Stimulated activated CD4-positive, alpha-beta T cell treated with anti-CD3 and anti-CD28 coated beads, Interleukin-4, amount 100 ng/mL, for 1 hour (primary cell): ENCODE data around the gene SGK1.

Experiments
- DNase-seq: peaks from one replicate; pipeline ENCODE4 v3.0.0-alpha.2; 2020

SGK1 gene

DNA sequence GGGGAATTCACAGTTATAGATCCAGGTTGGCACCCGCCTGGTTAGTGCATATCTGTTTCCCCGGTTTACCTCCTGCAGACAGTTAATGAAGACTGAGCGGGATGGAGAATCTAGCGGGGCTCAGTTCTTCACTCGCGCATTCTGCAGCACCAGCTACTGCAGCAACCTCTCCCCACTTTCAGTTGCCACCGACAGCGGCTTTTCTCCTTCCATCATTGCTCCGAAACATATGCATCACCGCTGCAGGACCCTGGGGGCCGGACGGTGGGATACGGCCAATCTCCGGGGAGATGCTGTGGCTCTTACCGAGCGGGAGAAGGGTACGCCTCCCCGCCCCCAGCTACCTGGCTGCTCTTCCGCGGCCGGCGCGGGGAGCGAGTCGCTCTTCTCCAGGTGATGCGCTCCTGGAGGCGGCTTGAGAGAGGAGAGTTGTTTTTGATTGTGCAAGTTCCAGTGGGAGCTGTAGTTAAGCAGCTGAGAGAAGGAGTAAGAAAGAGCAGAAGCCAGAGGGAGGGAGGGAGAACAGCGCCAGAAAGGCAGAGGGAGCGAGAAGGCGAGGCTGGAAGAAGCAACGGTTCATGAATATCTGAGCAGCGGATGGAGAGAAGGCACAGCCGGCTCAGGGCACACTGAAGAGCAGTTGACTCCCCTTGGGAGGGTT is at the start of gene SGK1:
Gene SGK1, minus strand, starts transcription at position 642 of the 661 bp plus-strand sequence. CDS start 652 bp downstream, outside the sequence.
- DNase-seq = peak; percentile 24

- DNase-seq = no peak
Observed at GRCh38 chr6:134363323-134364039, 45.6 kb upstream of the SGK1 start.

- no peak for DNase-seq
Observed at GRCh38 chr6:134361011-134361410, 43.1 kb upstream of the SGK1 start.

GRCh38 chr6:134359302-134359701 is 41.4 kb upstream of the SGK1 start:
- no peak for DNase-seq

DNA sequence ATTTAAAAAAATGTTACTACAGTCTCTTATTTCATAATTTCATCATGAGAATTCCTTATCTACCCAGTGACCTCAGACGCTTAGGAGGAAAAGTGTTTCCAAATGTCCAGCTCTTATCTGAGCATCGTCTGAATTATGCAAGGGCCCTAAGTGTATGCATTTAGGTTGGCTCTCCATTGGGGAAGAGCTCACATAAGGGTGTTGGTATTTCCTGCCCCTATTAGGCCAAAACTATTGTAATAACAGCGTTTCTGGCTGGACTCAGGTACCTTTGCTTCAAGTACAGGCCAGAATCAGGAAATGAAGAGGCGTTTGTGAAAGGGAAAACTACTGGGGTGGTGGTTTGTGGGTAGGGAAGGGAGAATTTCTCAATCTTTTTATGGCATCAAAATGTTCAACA is 40.4 kb upstream of the SGK1 start:
- DNase-seq = no peak

- DNase-seq = no peak
Observed at GRCh38 chr6:134357022-134357487, 39.1 kb upstream of the SGK1 start.

GRCh38 chr6:134356405-134356804 is 38.5 kb upstream of the SGK1 start:
- DNase-seq = no peak

DNA sequence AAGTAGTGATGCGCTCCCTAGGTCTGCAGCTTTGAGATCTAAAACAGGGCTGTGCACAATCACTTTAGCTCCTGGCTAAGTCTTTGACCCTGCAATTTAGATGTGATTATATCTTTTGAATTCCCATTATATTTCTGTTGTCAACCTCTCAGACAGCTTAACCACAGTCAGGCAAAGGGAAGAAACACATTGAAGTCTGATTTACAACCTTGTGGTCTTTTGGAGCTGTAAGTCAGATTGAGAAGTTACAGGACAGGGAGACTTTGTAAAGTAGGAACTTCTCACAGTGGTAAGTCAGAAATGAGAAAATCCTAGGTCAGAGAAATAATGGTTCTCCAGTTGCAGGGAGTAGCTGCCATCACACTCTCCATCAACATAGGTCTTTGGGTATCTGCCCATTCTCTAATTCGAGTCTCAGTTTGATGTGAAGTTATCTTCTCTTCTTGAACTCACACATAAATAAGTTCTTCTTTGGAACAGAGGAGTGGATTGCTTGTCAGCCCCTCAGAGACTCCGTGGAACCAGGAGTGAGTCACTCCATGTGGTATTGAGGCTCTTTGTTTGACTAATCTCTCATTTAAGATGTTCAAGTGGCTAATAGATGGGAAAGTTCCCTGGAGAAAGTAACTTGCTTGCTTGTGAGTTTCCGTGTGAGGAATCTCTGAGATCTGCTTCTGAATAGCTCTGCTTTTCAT is 35.0 kb upstream of the SGK1 start:
- DNase-seq = no peak

- DNase-seq = no peak
Observed at GRCh38 chr6:134351615-134352474, 33.9 kb upstream of the SGK1 start.

- DNase-seq = no peak
Observed at GRCh38 chr6:134347885-134348805, 30.2 kb upstream of the SGK1 start.

- DNase-seq = no peak
Observed at GRCh38 chr6:134346932-134347545, 29.1 kb upstream of the SGK1 start.

GRCh38 chr6:134345789-134346188 is 27.9 kb upstream of the SGK1 start:
- no peak for DNase-seq

- no peak for DNase-seq
Observed at GRCh38 chr6:134343066-134343465, 25.2 kb upstream of the SGK1 start.

GRCh38 chr6:134341999-134342567 is 24.2 kb upstream of the SGK1 start:
- no peak for DNase-seq

- no peak for DNase-seq
Observed at GRCh38 chr6:134340179-134340975, 22.5 kb upstream of the SGK1 start.

DNA sequence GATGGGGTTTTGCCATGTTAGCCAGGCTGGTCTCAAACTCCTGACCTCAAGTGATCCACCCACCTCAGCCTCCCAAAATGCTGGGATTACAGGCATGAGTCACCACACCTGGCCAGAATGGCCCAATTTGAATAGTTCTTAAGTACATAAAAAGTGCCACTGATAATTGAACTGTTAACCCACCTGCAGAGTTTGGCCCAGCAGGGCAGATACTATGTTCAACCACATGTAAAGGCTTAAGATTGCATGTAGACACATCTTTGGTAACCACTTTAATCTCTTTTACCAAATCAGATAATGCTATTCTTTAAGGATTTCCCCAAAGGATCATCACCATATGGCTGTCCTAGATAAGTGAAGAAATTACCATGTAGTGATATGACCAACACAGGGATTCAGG is 21.3 kb upstream of the SGK1 start:
- no peak for DNase-seq

DNA sequence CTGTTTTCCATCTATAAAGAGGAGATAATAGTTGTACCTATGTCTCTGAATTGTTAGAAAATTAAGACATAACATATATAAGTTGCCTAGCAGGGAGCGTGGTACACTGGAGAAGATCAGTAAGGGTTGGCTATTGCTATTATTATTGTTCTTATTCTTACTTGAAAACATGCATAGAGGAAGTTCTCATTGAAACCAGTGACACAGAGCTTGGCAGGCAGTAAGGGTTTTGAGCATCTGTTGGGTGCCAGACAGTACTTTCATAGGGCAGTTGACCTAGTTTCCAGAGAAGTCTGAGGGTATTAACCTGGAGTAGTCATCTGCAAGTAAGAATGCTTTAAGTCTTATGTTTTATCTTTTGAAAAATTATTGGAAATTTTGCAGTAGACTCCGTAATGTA is 13.3 kb upstream of the SGK1 start:
- DNase-seq = no peak

- DNase-seq = no peak
Observed at GRCh38 chr6:134330555-134330954, 12.6 kb upstream of the SGK1 start.

- DNase-seq = no peak
Observed at GRCh38 chr6:134328792-134329191, 10.9 kb upstream of the SGK1 start.

DNA sequence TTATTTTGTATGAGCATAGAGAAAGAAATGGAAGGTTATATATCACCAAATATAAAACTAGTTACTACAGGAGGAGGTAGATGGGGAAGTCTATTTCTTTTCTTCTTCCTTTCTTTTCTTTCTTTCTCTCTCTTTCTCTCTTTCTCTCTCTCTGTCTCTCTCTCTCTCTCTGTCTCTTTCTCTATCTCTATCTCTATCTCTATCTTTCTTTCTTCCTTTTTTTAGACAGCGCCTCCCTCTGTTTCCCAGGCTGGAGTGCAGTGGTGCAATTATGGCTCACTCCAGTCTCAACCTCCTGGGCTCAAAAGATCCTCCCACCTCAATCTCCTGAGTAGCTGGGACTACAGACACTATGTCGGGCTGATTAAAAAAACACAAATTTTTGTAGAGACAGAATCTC is 10.2 kb upstream of the SGK1 start:
- DNase-seq = no peak
